Activated CD8-positive, alpha-beta memory T cell treated with anti-CD3 and anti-CD28 coated beads, Interleukin-2, amount 10 ng/mL, durations not matched to agents 7 days and 5 days (primary cell): Measurements from ENCODE around the gene ADAMTSL1. TPM values are rescaled to one million over a fixed set of nuclear protein-coding genes. Genes with fewer than 3 reads are reported as not detected.

Experiments
- ATAC-seq: fragments of 150-1000 bp; cut with Tn5 transposase; one replicate; pipeline ENCODE4 v1.10.0; 2021; ENCODE audit warnings: moderate library complexity
- CTCF ChIA-PET: fragments of 350-600 bp; sonication (Branson Sonifier 250); formaldehyde crosslinking; loops from one replicate; lab custom pipeline; 2021; ENCODE audit warnings: antibody characterized with exemption; lab: Charles Lee
- DNase-seq: peaks from one replicate; pipeline ENCODE4 v3.0.0-alpha.2; 2020
- H3K27ac Mint-ChIP-seq: one replicate; pipeline ENCODE4 v1.8.0; 2021; ENCODE audit warnings: mild to moderate bottlenecking, mixed read lengths
- H3K27me3 Mint-ChIP-seq: one replicate; pipeline ENCODE4 v1.8.0; 2021; ENCODE audit warnings: mixed read lengths
- H3K36me3 Mint-ChIP-seq: one replicate; pipeline ENCODE4 v1.8.0; 2021; ENCODE audit warnings: mild to moderate bottlenecking, mixed read lengths
- H3K4me1 Mint-ChIP-seq: one replicate; pipeline ENCODE4 v1.8.0; 2021; ENCODE audit warnings: mixed read lengths
- H3K4me3 Mint-ChIP-seq: one replicate; pipeline ENCODE4 v1.8.0; 2021; ENCODE audit warnings: mild to moderate bottlenecking, moderate library complexity, mixed read lengths
- H3K9me3 Mint-ChIP-seq: one replicate; pipeline ENCODE4 v1.8.0; 2022; ENCODE audit warnings: low read depth, mixed read lengths
- total RNA-seq, 2 experiments: library from RNA; stranded (reverse); gene quantifications; one replicate each; pipeline ENCODE4 v1.2.3, GENCODE V29; 2021

The ADAMTSL1 gene
- total RNA-seq, 2 experiments from 2014 or later = not detected

- no peak for ATAC-seq
- Mint-ChIP-seq H3K27ac (no peak overlapping the region), H3K4me3 (no peak overlapping the region), H3K27me3 (no peaks in the 10 kb centered on the region), H3K9me3 (no peaks in the 10 kb centered on the region), H3K4me1 (no peaks in the 10 kb centered on the region), H3K36me3 (no peaks in the 10 kb centered on the region)
- CTCF ChIA-PET = no interaction called here
- DNase-seq = no peak
Measured at GRCh38 chr9:18660001-18660400, 186.0 kb downstream of the ADAMTSL1 start.

- H3K4me3 Mint-ChIP-seq = no peak overlapping the region
- no peaks in the 10 kb centered on the region for H3K4me1 Mint-ChIP-seq
- no peaks in the 10 kb centered on the region for H3K27me3 Mint-ChIP-seq
- no peaks in the 10 kb centered on the region for H3K36me3 Mint-ChIP-seq
- H3K27ac Mint-ChIP-seq = no peak overlapping the region
- ATAC-seq (no peak), DNase-seq (no peak)
- no peaks in the 10 kb centered on the region for H3K9me3 Mint-ChIP-seq
- CTCF ChIA-PET = no interaction called here
Measured at GRCh38 chr9:18662320-18662719, 188.4 kb downstream of the ADAMTSL1 start.

- CTCF ChIA-PET = no interaction called here
- Mint-ChIP-seq H3K9me3 (no peaks in the 10 kb centered on the region), H3K4me1 (no peaks in the 10 kb centered on the region), H3K27ac (no peak overlapping the region), H3K36me3 (no peaks in the 10 kb centered on the region), H3K4me3 (no peak overlapping the region), H3K27me3 (no peaks in the 10 kb centered on the region)
- DNase-seq = no peak
- no peak for ATAC-seq
Measured at GRCh38 chr9:18665947-18666346, 192.0 kb downstream of the ADAMTSL1 start.

GRCh38 chr9:18666348-18666747, 192.4 kb downstream of the ADAMTSL1 start:
- ATAC-seq (no peak), DNase-seq (no peak)
- Mint-ChIP-seq H3K27ac (no peak overlapping the region), H3K36me3 (no peaks in the 10 kb centered on the region), H3K9me3 (no peaks in the 10 kb centered on the region), H3K27me3 (no peaks in the 10 kb centered on the region), H3K4me3 (no peak overlapping the region), H3K4me1 (no peaks in the 10 kb centered on the region)
- CTCF ChIA-PET = no interaction called here

GRCh38 chr9:18666986-18667772, 193.2 kb downstream of the ADAMTSL1 start:
- DNase-seq = no peak
- Mint-ChIP-seq H3K9me3 (no peaks in the 10 kb centered on the region), H3K4me3 (no peak overlapping the region), H3K27me3 (no peaks in the 10 kb centered on the region), H3K4me1 (no peaks in the 10 kb centered on the region), H3K36me3 (no peaks in the 10 kb centered on the region), H3K27ac (no peak overlapping the region)
- no peak for ATAC-seq
- CTCF ChIA-PET = no interaction called here

- CTCF ChIA-PET = no interaction called here
- Mint-ChIP-seq H3K27me3 (no peaks in the 10 kb centered on the region), H3K4me3 (no peak overlapping the region), H3K4me1 (no peaks in the 10 kb centered on the region), H3K36me3 (no peaks in the 10 kb centered on the region), H3K27ac (no peak overlapping the region), H3K9me3 (no peaks in the 10 kb centered on the region)
- ATAC-seq (no peak), DNase-seq (no peak)
Measured at GRCh38 chr9:18668944-18669343, 195.0 kb downstream of the ADAMTSL1 start.

GRCh38 chr9:18672706-18673105, 198.8 kb downstream of the ADAMTSL1 start:
- Mint-ChIP-seq H3K36me3 (no peaks in the 10 kb centered on the region), H3K27me3 (no peaks in the 10 kb centered on the region), H3K4me1 (no peaks in the 10 kb centered on the region), H3K4me3 (no peak overlapping the region), H3K9me3 (no peaks in the 10 kb centered on the region), H3K27ac (no peak overlapping the region)
- DNase-seq (no peak), ATAC-seq (no peak)
- CTCF ChIA-PET = no interaction called here

- DNase-seq = no peak
- Mint-ChIP-seq H3K4me3 (no peak overlapping the region), H3K27ac (no peak overlapping the region), H3K36me3 (no peaks in the 10 kb centered on the region), H3K9me3 (no peaks in the 10 kb centered on the region), H3K27me3 (no peaks in the 10 kb centered on the region), H3K4me1 (no peaks in the 10 kb centered on the region)
- CTCF ChIA-PET = no interaction called here
- ATAC-seq = no peak
Measured at GRCh38 chr9:18673179-18673578, 199.2 kb downstream of the ADAMTSL1 start.

- Mint-ChIP-seq H3K27ac (no peak overlapping the region), H3K4me1 (no peaks in the 10 kb centered on the region), H3K4me3 (no peak overlapping the region), H3K9me3 (no peaks in the 10 kb centered on the region), H3K27me3 (no peaks in the 10 kb centered on the region), H3K36me3 (no peaks in the 10 kb centered on the region)
- DNase-seq (no peak), ATAC-seq (no peak)
- CTCF ChIA-PET = no interaction called here
Measured at GRCh38 chr9:18675332-18675731, 201.4 kb downstream of the ADAMTSL1 start.

- no peak overlapping the region for H3K4me3 Mint-ChIP-seq
- no peaks in the 10 kb centered on the region for H3K27me3 Mint-ChIP-seq
- no peak overlapping the region for H3K27ac Mint-ChIP-seq
- no peaks in the 10 kb centered on the region for H3K36me3 Mint-ChIP-seq
- CTCF ChIA-PET = no interaction called here
- DNase-seq (no peak), ATAC-seq (no peak)
- no peaks in the 10 kb centered on the region for H3K4me1 Mint-ChIP-seq
- no peaks in the 10 kb centered on the region for H3K9me3 Mint-ChIP-seq
Measured at GRCh38 chr9:18675973-18676372, 202.0 kb downstream of the ADAMTSL1 start.

- H3K4me3 Mint-ChIP-seq = no peak overlapping the region
- no peak for ATAC-seq
- H3K9me3 Mint-ChIP-seq = no peaks in the 10 kb centered on the region
- H3K36me3 Mint-ChIP-seq = no peaks in the 10 kb centered on the region
- H3K4me1 Mint-ChIP-seq = no peaks in the 10 kb centered on the region
- H3K27me3 Mint-ChIP-seq = no peaks in the 10 kb centered on the region
- H3K27ac Mint-ChIP-seq = no peak overlapping the region
- DNase-seq = no peak
- CTCF ChIA-PET = no interaction called here
Measured at GRCh38 chr9:18676525-18676924, 202.6 kb downstream of the ADAMTSL1 start.

GRCh38 chr9:18678821-18679590, 205.1 kb downstream of the ADAMTSL1 start:
- Mint-ChIP-seq H3K36me3 (no peaks in the 10 kb centered on the region), H3K4me1 (no peaks in the 10 kb centered on the region), H3K27me3 (no peaks in the 10 kb centered on the region), H3K27ac (no peak overlapping the region), H3K9me3 (no peaks in the 10 kb centered on the region), H3K4me3 (no peak overlapping the region)
- CTCF ChIA-PET = no interaction called here
- ATAC-seq (no peak), DNase-seq (no peak)

- Mint-ChIP-seq H3K27me3 (no peaks in the 10 kb centered on the region), H3K4me1 (no peaks in the 10 kb centered on the region), H3K4me3 (no peak overlapping the region)
Measured at GRCh38 chr9:18682907-18683306, 209.0 kb downstream of the ADAMTSL1 start.

GRCh38 chr9:18683312-18683711, 209.4 kb downstream of the ADAMTSL1 start:
- H3K27me3 Mint-ChIP-seq = no peaks in the 10 kb centered on the region
- H3K36me3 Mint-ChIP-seq = no peaks in the 10 kb centered on the region
- CTCF ChIA-PET = no interaction called here
- H3K9me3 Mint-ChIP-seq = no peaks in the 10 kb centered on the region
- H3K27ac Mint-ChIP-seq = no peak overlapping the region
- H3K4me1 Mint-ChIP-seq = no peaks in the 10 kb centered on the region
- no peak overlapping the region for H3K4me3 Mint-ChIP-seq
- no peak for ATAC-seq
- DNase-seq = no peak

More at GRCh38 chr9:18682907-18683306, 209.0 kb downstream of the ADAMTSL1 start:
- Mint-ChIP-seq H3K27ac (no peak overlapping the region), H3K9me3 (no peaks in the 10 kb centered on the region), H3K36me3 (no peaks in the 10 kb centered on the region)
- CTCF ChIA-PET = no interaction called here
- no peak for DNase-seq
- no peak for ATAC-seq
